OCI-LY3 (cell line): ENCODE results near the gene MYO5B.
A peak's percentile ranks its signal among the peaks of the same experiment; 100 is the strongest.

Experiments
- H2AFZ ChIP-seq: fragments of 200-600, 300-600 bp; shearing (Covaris generic); 2 replicates; pipeline ENCODE4 v1.6.0; 2014; ENCODE audit warnings: antibody characterized with exemption, low read depth, low read length
- H3K27ac ChIP-seq: fragments of 200-600, 300-600 bp; sonication (generic); 2 replicates; pipeline ENCODE4 v1.5.1; 2014; ENCODE audit warnings: mild to moderate bottlenecking, low read length, moderate library complexity, mixed read lengths
- H3K27me3 ChIP-seq: fragments of 200-600, 300-600 bp; sonication (generic); 2 replicates; pipeline ENCODE4 v1.6.1; 2014; ENCODE audit warnings: low read depth, low read length, mixed read lengths
- H3K36me3 ChIP-seq: fragments of 200-600, 300-600 bp; sonication (generic); replicated peaks from 2 replicates; pipeline ENCODE3; 2014; ENCODE audit warnings: low read depth, low read length, mixed read lengths
- H3K4me1 ChIP-seq: fragments of 300-600, 200-600 bp; sonication (generic); 2 replicates; pipeline ENCODE4 v1.6.1; 2014; ENCODE audit warnings: low read length, mixed read lengths
- H3K4me2 ChIP-seq: fragments of 200-600, 300-600 bp; sonication (generic); 2 replicates; pipeline ENCODE4 v1.6.1; 2014; ENCODE audit warnings: low read length, mixed read lengths
- H3K4me3 ChIP-seq: fragments of 300-600, 200-600 bp; sonication (generic); 2 replicates; pipeline ENCODE4 v1.5.1; 2014; ENCODE audit warnings: antibody characterized with exemption, mild to moderate bottlenecking, low read length, moderate library complexity
- H3K79me2 ChIP-seq: fragments of 300-600, 200-600 bp; shearing (Covaris generic); 2 replicates; pipeline ENCODE4 v1.6.1; 2014; ENCODE audit warnings: mild to moderate bottlenecking, low read length, mixed read lengths
- H3K9ac ChIP-seq: fragments of 300-600, 200-600 bp; shearing (Covaris generic); 2 replicates; pipeline ENCODE4 v1.6.0; 2014; ENCODE audit warnings: mild to moderate bottlenecking, low read length, moderate library complexity
- H3K9me3 ChIP-seq: fragments of 200-600, 300-600 bp; shearing (Covaris generic); 2 replicates; pipeline ENCODE4 v1.6.1; 2014; ENCODE audit warnings: low read length, mixed read lengths; ENCODE audit not compliant: insufficient read depth
- H4K20me1 ChIP-seq: fragments of 200-600, 300-600 bp; sonication (generic); 2 replicates; pipeline ENCODE4 v1.6.1; 2016; ENCODE audit warnings: low read length, mixed read lengths; ENCODE audit not compliant: insufficient read depth
- CTCF ChIP-seq: fragments of 200-600, 300-600 bp; sonication (generic); IDR thresholded peaks from 2 replicates; pipeline ENCODE4 v1.5.1; 2014; ENCODE audit warnings: antibody characterized with exemption, low read length, low read depth
- EZH2phosphoT487 ChIP-seq: fragments of 200-600 bp; shearing (Covaris generic); IDR thresholded peaks from 2 replicates; pipeline ENCODE4 v1.6.1; 2018; ENCODE audit warnings: antibody characterized with exemption, mixed run types, low read depth

MYO5B gene

GRCh38 chr18:50188652-50189051 is 6.3 kb downstream of the MYO5B start:
- H3K27me3 ChIP-seq: peaks cover 35% of the 10 kb centered on the region
- no peak for TF ChIP-seq EZH2phosphoT487
- TF ChIP-seq CTCF: no peak
- no peaks in the 10 kb centered on the region for H3K79me2 ChIP-seq
- H3K4me2 ChIP-seq: no peak overlapping the region
- H3K4me3 ChIP-seq: no peak overlapping the region
- no peaks in the 10 kb centered on the region for H3K36me3 ChIP-seq
- H4K20me1 ChIP-seq: no peaks in the 10 kb centered on the region
- H3K4me1 ChIP-seq: peaks cover 40% of the 10 kb centered on the region
- no peak overlapping the region for H3K9ac ChIP-seq
- no peak overlapping the region for H3K27ac ChIP-seq
- peak overlapping the region; percentile 57; the same call in 1 of the 2 replicates for H2AFZ ChIP-seq
- H3K9me3 ChIP-seq: no peaks in the 10 kb centered on the region

GRCh38 chr18:50187659-50188058 is 7.3 kb downstream of the MYO5B start:
- Histone ChIP-seq H3K36me3 (no peaks in the 10 kb centered on the region), H2AFZ (no peak overlapping the region), H3K4me3 (no peak overlapping the region)

GRCh38 chr18:50186385-50186784 is 8.6 kb downstream of the MYO5B start:
- no peaks in the 10 kb centered on the region for H3K36me3 ChIP-seq
- no peak overlapping the region; the same call in 1 of the 2 replicates for H3K9ac ChIP-seq
- peak overlapping the region; percentile 11; the same call in 1 of the 2 replicates for H2AFZ ChIP-seq
- no peak for TF ChIP-seq CTCF
- no peaks in the 10 kb centered on the region for H3K79me2 ChIP-seq
- H3K4me1 ChIP-seq: peaks cover 45% of the 10 kb centered on the region
- no peaks in the 10 kb centered on the region for H4K20me1 ChIP-seq
- no peaks in the 10 kb centered on the region for H3K9me3 ChIP-seq
- H3K27me3 ChIP-seq: peaks cover 23% of the 10 kb centered on the region
- peak overlapping the region; percentile 18; the same call in 1 of the 2 replicates for H3K4me3 ChIP-seq
- H3K4me2 ChIP-seq: peak overlapping the region; percentile 62
- peak overlapping the region; percentile 45 for H3K27ac ChIP-seq

More at GRCh38 chr18:50187659-50188058, 7.3 kb downstream of the MYO5B start:
- H3K27ac ChIP-seq: no peak overlapping the region
- no peaks in the 10 kb centered on the region for H4K20me1 ChIP-seq
- peaks cover 32% of the 10 kb centered on the region for H3K27me3 ChIP-seq
- no peaks in the 10 kb centered on the region for H3K79me2 ChIP-seq
- TF ChIP-seq EZH2phosphoT487 (no peak), CTCF (peak; percentile 44)
- no peak overlapping the region for H3K9ac ChIP-seq
- H3K4me1 ChIP-seq: peaks cover 45% of the 10 kb centered on the region
- no peak overlapping the region for H3K4me2 ChIP-seq
- H3K9me3 ChIP-seq: no peaks in the 10 kb centered on the region

- Histone ChIP-seq H2AFZ (no peak overlapping the region), H3K79me2 (no peaks in the 10 kb centered on the region), H3K4me2 (no peak overlapping the region)
Measured at GRCh38 chr18:50183556-50183955, 11.4 kb downstream of the MYO5B start.

More at GRCh38 chr18:50183556-50183955, 11.4 kb downstream of the MYO5B start:
- Histone ChIP-seq H3K4me3 (no peak overlapping the region), H3K4me1 (peaks cover 34% of the 10 kb centered on the region), H3K9ac (no peak overlapping the region), H3K36me3 (no peaks in the 10 kb centered on the region), H3K27ac (no peak overlapping the region), H3K9me3 (no peaks in the 10 kb centered on the region), H3K27me3 (peaks cover 26% of the 10 kb centered on the region), H4K20me1 (no peaks in the 10 kb centered on the region)
- no peak for TF ChIP-seq CTCF
- TF ChIP-seq EZH2phosphoT487: no peak
